Body of pancreas (tissue), 4 donors: ENCODE data around the gene MARK1. TPM values are rescaled to one million over a fixed set of nuclear protein-coding genes. Genes with fewer than 3 reads are reported as not detected.

Experiments used
- ATAC-seq: fragments of 150-250 bp; one replicate; pipeline ENCODE4 v1.9.1; 2016
- DNase-seq, 4 donors: peaks; one replicate each; pipeline ENCODE4 v3.0.0-alpha.2; 2019
- H3K27ac ChIP-seq, 4 donors: fragments of 200-600 bp; sonication (generic); 1 replicate in 3 of 4; 2 replicates in 1 of 4; pipeline versions ENCODE4 v1.5.1 to v1.6.1; 2016 to 2019; ENCODE audit warnings: mild to moderate bottlenecking in 1 of 4, mixed read lengths in 1 of 4, moderate library complexity in 1 of 4
- H3K27me3 ChIP-seq, 2 donors: fragments of 200-600 bp; sonication (generic); one replicate each; pipeline ENCODE4 v1.6.0; 2016; ENCODE audit warnings: mild to moderate bottlenecking in 1 of 2
- H3K36me3 ChIP-seq, 2 donors: fragments of 200-600 bp; sonication (generic); replicated peaks in 1 of 2; 2 replicates each; pipeline ENCODE4 v1.5.1; 2016; ENCODE audit warnings: low read depth in 2 of 2; ENCODE audit not compliant: insufficient read depth in 1 of 2
- H3K4me1 ChIP-seq: fragments of 200-600 bp; sonication (generic); one replicate; pipeline ENCODE4 v1.6.0; 2016
- H3K4me3 ChIP-seq, 2 donors: fragments of 200-600 bp; sonication (generic); 1 replicate in 1 of 2; 2 replicates in 1 of 2; pipeline ENCODE4 v1.5.1; 2016 to 2019
- H3K9me3 ChIP-seq, 3 donors: fragments of 200-600 bp; sonication (generic); 1 replicate in 2 of 3; 2 replicates in 1 of 3; pipeline ENCODE4 v1.5.1; 2016
- CTCF ChIP-seq, 7 experiments: fragments of 450-650 bp in 4 of 7; fragments of 200-600 bp in 3 of 7; sonication (generic) in 3 of 7; IDR thresholded peaks; one replicate each; pipeline ENCODE4 v1.5.1; 2016 to 2019; ENCODE audit warnings: antibody characterized with exemption in 7 of 7
- POLR2A ChIP-seq, 3 donors: fragments of 450-650 bp; IDR thresholded peaks; one replicate each; pipeline ENCODE4 v1.6.1; 2016; ENCODE audit warnings: antibody characterized with exemption in 3 of 3, mild to moderate bottlenecking in 2 of 3
- WGBS, 2 donors: methylation state at CpG; one replicate each; pipeline ENCODE4 v1.1.5; 2017; 5-methylcytosine and 5-hydroxymethylcytosine counted together
- intact Hi-C: fragments of 100-400 bp; cut with DNase I; formaldehyde crosslinking; loops from one replicate; pipeline ENCODE4 v1.15.1; 2023
- total RNA-seq, 2 donors: library from RNA; depleted of rRNA; stranded (reverse); fragments of >200 nt; gene quantifications; one replicate each; pipeline ENCODE4 v1.1.0, GENCODE V29; 2016

Gene MARK1
- total RNA-seq = 1 to 10 TPM; 2.1 to 5.3 TPM

GRCh38 chr1:220527908-220528678 lies at the start of gene MARK1:
Gene MARK1, plus strand, starts transcription at chr1:220528136. Its CDS starts 687 bp downstream, at chr1:220528823.
- WGBS, 2 donors = 0 to 1% methylated on average over 24 to 90 of the region's 96 CpGs
- no peaks in the 10 kb centered on the region for H3K9me3 ChIP-seq
- peaks cover 0 to 16% of the 10 kb centered on the region in 2 donors for H3K27me3 ChIP-seq
- intact Hi-C loops = no loop called here
- H3K4me3 ChIP-seq = peak within 1 kb of the TSS; percentile 46 to 57
- H3K27ac ChIP-seq = peak within 1 kb of the TSS; percentile 39 to 75 (median 58)
- H3K4me1 ChIP-seq = peaks cover 17% of the 10 kb centered on the region
- peak; percentile 32 to 50 (median 41) for DNase-seq
- peak in 2 of 3 donors; percentile 27 to 30 for TF ChIP-seq POLR2A (IDR thresholded peaks at IDR 0.05)
- peak in 1 of 7 experiments; percentile 3 for TF ChIP-seq CTCF (IDR thresholded peaks at IDR 0.05)
- H3K36me3 ChIP-seq = no peaks in the 10 kb centered on the region
- ATAC-seq = peak; percentile 76

- intact Hi-C loops = no loop called here
- TF ChIP-seq POLR2A (IDR thresholded peaks at IDR 0.05) = no peak
- no peak for TF ChIP-seq CTCF (IDR thresholded peaks at IDR 0.05)
- H3K4me1 ChIP-seq = no peaks in the 10 kb centered on the region
- H3K36me3 ChIP-seq = no peaks in the 10 kb centered on the region
- ATAC-seq = no peak
- H3K27me3 ChIP-seq = no peaks in the 10 kb centered on the region
- H3K27ac ChIP-seq = no peak overlapping the region
- no peak overlapping the region for H3K4me3 ChIP-seq
- peak in 1 of 4 donors; percentile 7 for DNase-seq
- WGBS, 2 donors = 61 to 65% methylated on average over 6 of the region's 6 CpGs
- no peaks in the 10 kb centered on the region for H3K9me3 ChIP-seq
Measured at GRCh38 chr1:220483700-220484099, 44.2 kb upstream of the MARK1 start.

DNA sequence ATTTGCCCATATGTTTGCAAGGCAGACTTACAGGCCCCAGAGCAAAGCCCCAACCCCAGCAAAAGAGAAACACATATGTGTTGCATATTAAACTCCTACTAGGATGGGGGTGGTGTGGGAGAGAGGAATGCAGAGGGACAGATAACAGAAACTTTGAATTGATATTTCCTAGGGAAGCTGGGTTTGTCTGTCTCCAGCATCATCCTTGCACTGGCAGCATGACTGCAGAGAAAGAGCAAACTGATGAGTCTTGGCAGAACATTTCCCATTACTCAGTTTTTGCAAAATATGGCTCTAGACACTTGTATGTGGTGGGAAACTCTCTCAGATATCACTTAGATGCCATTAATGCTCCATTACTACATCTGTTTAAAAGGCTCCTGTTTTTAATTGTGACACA lies 43.8 kb upstream of the MARK1 start:
- no peak overlapping the region for H3K27ac ChIP-seq

DNA sequence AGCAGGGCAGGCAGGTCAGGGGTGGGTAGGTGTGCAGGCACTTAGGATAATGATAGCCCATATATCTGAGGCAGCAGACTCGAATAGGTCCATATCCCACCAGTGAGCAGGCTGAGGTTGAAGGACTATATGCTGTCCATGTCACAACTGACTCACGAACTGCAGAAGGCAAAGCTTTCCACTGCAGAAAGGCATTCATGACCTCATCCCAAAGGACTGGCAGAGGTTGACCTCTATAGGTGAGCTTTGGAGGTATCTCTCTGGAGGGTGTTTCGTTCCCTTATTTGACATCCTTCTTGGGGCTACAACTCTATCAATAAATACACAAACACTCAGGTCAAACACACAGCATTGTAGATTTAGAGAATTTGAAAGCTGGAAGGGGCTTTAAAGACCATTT lies 42.8 kb upstream of the MARK1 start:
- H3K4me3 ChIP-seq = no peak overlapping the region
- H3K36me3 ChIP-seq = no peaks in the 10 kb centered on the region
- no peak overlapping the region for H3K27ac ChIP-seq
- no peaks in the 10 kb centered on the region for H3K27me3 ChIP-seq
- intact Hi-C loops = no loop called here
- DNase-seq (no peak), ATAC-seq (no peak)
- TF ChIP-seq CTCF (IDR thresholded peaks at IDR 0.05) (no peak), POLR2A (IDR thresholded peaks at IDR 0.05) (no peak)
- H3K9me3 ChIP-seq = no peaks in the 10 kb centered on the region
- H3K4me1 ChIP-seq = no peaks in the 10 kb centered on the region
- WGBS, 2 donors = 51 to 64% methylated on average over 3 of the region's 3 CpGs

More for the DNA sequence above, 43.8 kb upstream of the MARK1 start:
- Histone ChIP-seq H3K36me3 (no peaks in the 10 kb centered on the region), H3K9me3 (no peaks in the 10 kb centered on the region), H3K4me1 (no peaks in the 10 kb centered on the region), H3K27me3 (no peaks in the 10 kb centered on the region), H3K4me3 (no peak overlapping the region)
- intact Hi-C loops = no loop called here
- ATAC-seq (no peak), DNase-seq (no peak)
- TF ChIP-seq CTCF (IDR thresholded peaks at IDR 0.05) (no peak), POLR2A (IDR thresholded peaks at IDR 0.05) (no peak)

DNA sequence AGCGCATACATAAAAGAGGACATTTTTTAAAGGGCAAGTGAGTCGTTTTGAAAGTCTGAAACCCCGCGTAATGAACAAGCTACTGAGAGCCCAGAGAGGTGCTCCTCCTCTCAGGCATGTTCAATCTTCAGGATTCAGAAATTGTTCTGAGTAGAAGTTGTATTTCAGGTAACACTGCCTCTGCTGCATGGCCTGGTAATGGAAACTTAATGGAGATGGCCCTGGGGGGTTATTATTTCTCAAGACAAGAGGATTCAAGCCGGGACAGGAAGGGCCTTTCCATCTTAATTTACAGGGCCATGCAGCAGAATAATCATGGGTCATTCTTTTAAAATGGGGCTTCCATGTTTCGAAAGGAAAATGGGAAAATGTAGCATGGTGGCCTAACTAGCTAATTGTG lies 42.1 kb upstream of the MARK1 start:
- no peaks in the 10 kb centered on the region for H3K27me3 ChIP-seq
- no peaks in the 10 kb centered on the region for H3K36me3 ChIP-seq
- no peak for TF ChIP-seq CTCF (IDR thresholded peaks at IDR 0.05)
- WGBS, 2 donors = 76 to 78% methylated on average over 6 of the region's 6 CpGs
- no peak overlapping the region for H3K27ac ChIP-seq
- ATAC-seq = no peak
- intact Hi-C loops = no loop called here
- no peak for DNase-seq
- H3K4me3 ChIP-seq = no peak overlapping the region
- H3K9me3 ChIP-seq = no peaks in the 10 kb centered on the region
- H3K4me1 ChIP-seq = no peaks in the 10 kb centered on the region
